ENCODE measurements around the gene CISTR. TPM values are rescaled to one million over a fixed set of nuclear protein-coding genes. Genes with fewer than 3 reads are reported as not detected.

The CISTR gene
- total RNA-seq, 1 experiment from 2014 or later, result not detected

DNA sequence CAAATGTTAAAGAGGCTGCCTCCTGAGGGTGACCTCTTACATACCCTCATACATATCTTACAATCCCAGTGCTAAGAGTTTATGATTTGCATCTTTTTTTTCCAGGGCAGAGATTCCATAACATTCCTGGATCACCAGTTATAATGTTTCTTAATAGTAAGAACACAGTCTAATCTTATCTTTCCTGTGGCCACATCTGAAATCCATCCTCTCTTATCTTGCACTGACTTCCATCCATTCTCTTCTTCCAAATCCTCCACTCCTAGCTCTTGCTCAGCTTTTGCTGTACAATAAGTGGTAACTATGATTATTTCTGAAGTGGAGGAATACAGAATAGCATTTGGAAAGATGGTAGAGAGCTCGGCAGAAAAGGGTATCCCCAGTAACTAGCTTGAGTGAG is 30.8 kb downstream of the CISTR start:
- Mint-ChIP-seq H3K27me3 (ENCODE audit: low read depth) (peaks cover 3% of the 10 kb centered on the region; the same call in 1 of the 2 replicates), H3K27ac (no peak overlapping the region), H3K36me3 (ENCODE audit: insufficient read depth in 1 of 3, low read depth in 3 of 3) (peaks cover 0 to 4% (median 0%) of the 10 kb centered on the region in 3 experiments; a peak in 2 of 7 replicates), H3K9me3 (no peaks in the 10 kb centered on the region; a peak in 1 of 5 replicates), H3K4me3 (no peak overlapping the region), H3K4me1 (peaks cover 5 to 6% of the 10 kb centered on the region in 2 experiments; a peak in 2 of 4 replicates)
- DNase-seq, result no peak
- no peak overlapping the region for H3T11ph ChIP-seq (ENCODE audit: low read length)
- H3K23ac ChIP-seq (ENCODE audit: insufficient read length, low read depth, low read length), result no peak overlapping the region
- no peaks in the 10 kb centered on the region for H3K9me3 ChIP-seq (ENCODE audit: control insufficient read depth, low read depth, low read length)
- H4K20me1 ChIP-seq (ENCODE audit: control insufficient read depth, insufficient read depth, insufficient read length), result no peaks in the 10 kb centered on the region
- no peak overlapping the region for H2BK15ac ChIP-seq (ENCODE audit: low read depth, low read length)
- no peak overlapping the region for H3K27ac ChIP-seq (ENCODE audit: insufficient read length, low read depth, low read length)
- H2BK5ac ChIP-seq (ENCODE audit: insufficient read length, low read length), result no peak overlapping the region
- H4K91ac ChIP-seq (ENCODE audit: insufficient read length, low read depth, low read length), result no peak overlapping the region
- H3K79me2 ChIP-seq (ENCODE audit: insufficient read depth, low read length), result no peaks in the 10 kb centered on the region
- WGBS (ENCODE audit: extremely low coverage, insufficient read length, low lambda C conversion rate), result no CpG with 5 or more reads among the region's 1 CpG
- H3K56ac ChIP-seq (ENCODE audit: insufficient read length, low read depth, low read length), result no peak overlapping the region
- H4K8ac ChIP-seq (replicated peaks; ENCODE audit: insufficient read length, low read depth, low read length), result no peak overlapping the region
- H4K5ac ChIP-seq (ENCODE audit: insufficient read length, low read depth, low read length), result no peak overlapping the region
- H2AK5ac ChIP-seq (ENCODE audit: insufficient read length, low read length), result no peak overlapping the region
- TF ChIP-seq, protein P1, sequence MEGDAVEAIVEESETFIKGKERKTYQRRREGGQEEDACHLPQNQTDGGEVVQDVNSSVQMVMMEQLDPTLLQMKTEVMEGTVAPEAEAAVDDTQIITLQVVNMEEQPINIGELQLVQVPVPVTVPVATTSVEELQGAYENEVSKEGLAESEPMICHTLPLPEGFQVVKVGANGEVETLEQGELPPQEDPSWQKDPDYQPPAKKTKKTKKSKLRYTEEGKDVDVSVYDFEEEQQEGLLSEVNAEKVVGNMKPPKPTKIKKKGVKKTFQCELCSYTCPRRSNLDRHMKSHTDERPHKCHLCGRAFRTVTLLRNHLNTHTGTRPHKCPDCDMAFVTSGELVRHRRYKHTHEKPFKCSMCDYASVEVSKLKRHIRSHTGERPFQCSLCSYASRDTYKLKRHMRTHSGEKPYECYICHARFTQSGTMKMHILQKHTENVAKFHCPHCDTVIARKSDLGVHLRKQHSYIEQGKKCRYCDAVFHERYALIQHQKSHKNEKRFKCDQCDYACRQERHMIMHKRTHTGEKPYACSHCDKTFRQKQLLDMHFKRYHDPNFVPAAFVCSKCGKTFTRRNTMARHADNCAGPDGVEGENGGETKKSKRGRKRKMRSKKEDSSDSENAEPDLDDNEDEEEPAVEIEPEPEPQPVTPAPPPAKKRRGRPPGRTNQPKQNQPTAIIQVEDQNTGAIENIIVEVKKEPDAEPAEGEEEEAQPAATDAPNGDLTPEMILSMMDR (conservative IDR thresholded peaks at IDR 0.05), result no peak
- H2BK12ac ChIP-seq (ENCODE audit: insufficient read length, low read depth, low read length), result no peak overlapping the region
- H2AFZ ChIP-seq (ENCODE audit: low read length), result no peak overlapping the region
- no peak overlapping the region for H3K4me2 ChIP-seq (ENCODE audit: insufficient read depth, insufficient read length, low read length)
- no peaks in the 10 kb centered on the region for H3K27me3 ChIP-seq (ENCODE audit: insufficient read depth, low read length)
- no peak overlapping the region for H2BK20ac ChIP-seq (ENCODE audit: low read depth, low read length, poor library complexity, severe bottlenecking)
- no peak overlapping the region for H3K18ac ChIP-seq (ENCODE audit: insufficient read length, low read depth, low read length)
- H3K14ac ChIP-seq (ENCODE audit: insufficient read depth, low read length), result no peak overlapping the region
- no peaks in the 10 kb centered on the region for H3K4me1 ChIP-seq (ENCODE audit: insufficient read depth, low read length)
- H3K79me1 ChIP-seq (ENCODE audit: insufficient read depth, low read depth, low read length, poor library complexity, severe bottlenecking), result no peaks in the 10 kb centered on the region
- H3K4ac ChIP-seq (ENCODE audit: low read depth, low read length), result no peak overlapping the region
- no peak overlapping the region for H3K9ac ChIP-seq (ENCODE audit: extremely low read depth, insufficient read length, low read length)
- no peaks in the 10 kb centered on the region for H3K23me2 ChIP-seq (ENCODE audit: insufficient read length, low read depth, low read length, poor library complexity, severe bottlenecking)
- H2BK120ac ChIP-seq (ENCODE audit: low read depth, low read length, poor library complexity, severe bottlenecking), result no peak overlapping the region
